ENCODE data around the gene GPR17.

Gene GPR17

GRCh38 chr2:127630096-127630863, 15.7 kb upstream of the GPR17 start:
- FAIRE-seq: no peak

GRCh38 chr2:127630864-127631540, 15.0 kb upstream of the GPR17 start:
- FAIRE-seq: no peak

- no peak for FAIRE-seq
Observed at GRCh38 chr2:127631541-127631996, 14.4 kb upstream of the GPR17 start.

GRCh38 chr2:127631997-127632581, 13.9 kb upstream of the GPR17 start:
- no peak for FAIRE-seq

GRCh38 chr2:127632592-127633489, 13.1 kb upstream of the GPR17 start:
- no peak for FAIRE-seq

- FAIRE-seq: no peak
Observed at GRCh38 chr2:127633556-127634065, 12.3 kb upstream of the GPR17 start.

- no peak for FAIRE-seq
Observed at GRCh38 chr2:127634066-127634617, 11.8 kb upstream of the GPR17 start.

- no peak for FAIRE-seq
Observed at GRCh38 chr2:127634626-127635379, 11.2 kb upstream of the GPR17 start.

- FAIRE-seq: no peak
Observed at GRCh38 chr2:127635380-127636237, 10.3 kb upstream of the GPR17 start.

- no peak for FAIRE-seq
Observed at GRCh38 chr2:127636248-127637235, 9.4 kb upstream of the GPR17 start.

- FAIRE-seq: no peak
Observed at GRCh38 chr2:127637236-127637630, 8.7 kb upstream of the GPR17 start.

GRCh38 chr2:127637725-127638252, 8.2 kb upstream of the GPR17 start:
- FAIRE-seq: no peak

- no peak for FAIRE-seq
Observed at GRCh38 chr2:127638361-127639110, 7.4 kb upstream of the GPR17 start.

GRCh38 chr2:127639111-127639474, 6.9 kb upstream of the GPR17 start:
- FAIRE-seq: no peak

- FAIRE-seq: no peak
Observed at GRCh38 chr2:127640082-127641072, 5.6 kb upstream of the GPR17 start.

GRCh38 chr2:127641133-127641532, 4.8 kb upstream of the GPR17 start:
- no peak for FAIRE-seq
